ENCODE measurements around the gene MADCAM1. TPM values are rescaled to one million over a fixed set of nuclear protein-coding genes. Genes with fewer than 3 reads are reported as not detected.
A peak's percentile ranks its signal among the peaks of the same experiment; 100 is the strongest.

Gene MADCAM1
- total RNA-seq, 1 donor from 2014 or later = 0.98 TPM

DNA sequence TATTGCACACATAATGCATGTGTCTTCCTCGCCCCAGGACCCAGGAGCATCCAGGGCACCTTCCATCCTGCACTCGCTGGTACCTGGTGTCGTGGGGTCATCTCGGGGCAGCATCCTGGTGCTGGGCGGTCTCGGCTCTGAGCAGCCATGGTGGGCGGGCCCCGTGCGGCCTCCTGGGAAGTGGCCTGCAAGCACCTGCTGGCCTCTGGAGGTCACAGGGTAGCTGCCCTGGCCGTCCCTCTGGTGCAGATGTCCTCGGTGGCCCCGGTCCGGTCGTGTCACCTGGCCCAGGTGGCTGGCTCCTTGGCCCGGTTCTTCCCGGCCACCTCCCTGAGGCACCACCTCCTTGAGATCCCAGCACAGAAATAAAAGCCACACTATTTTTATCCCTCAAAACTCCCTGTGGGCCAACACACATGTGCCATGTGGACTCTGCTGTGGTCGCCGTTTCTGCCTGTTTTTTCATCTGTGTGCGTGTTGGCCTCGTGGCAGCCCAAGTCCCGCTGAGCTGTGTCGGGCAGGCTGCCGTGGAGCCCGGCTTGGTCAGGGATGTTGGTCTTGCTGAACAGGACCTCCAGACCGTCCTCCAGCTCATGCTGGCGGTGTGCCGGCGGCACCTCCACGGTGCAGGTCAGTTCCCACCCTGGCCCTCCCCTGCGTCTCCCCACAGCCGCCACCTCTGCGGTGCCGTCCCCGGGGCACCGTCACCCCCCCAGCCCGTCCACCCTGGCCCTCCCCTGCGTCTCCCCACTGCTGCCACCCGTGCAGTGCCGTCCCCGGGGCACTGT, 42.5 kb downstream of the MADCAM1 start:
- peaks cover 13% of the 10 kb centered on the region for H3K36me3 Mint-ChIP-seq
- H3K4me3 Mint-ChIP-seq = no peak overlapping the region
- DNase-seq (ENCODE audit: low spot score in 2 of 2, unreplicated experiment in 2 of 2) = no peak
- H3K27ac Mint-ChIP-seq = no peak overlapping the region
- H3K9me3 Mint-ChIP-seq = no peaks in the 10 kb centered on the region
- no peaks in the 10 kb centered on the region for H3K27me3 Mint-ChIP-seq (ENCODE audit: low read depth)
- TF ChIP-seq, protein P1, sequence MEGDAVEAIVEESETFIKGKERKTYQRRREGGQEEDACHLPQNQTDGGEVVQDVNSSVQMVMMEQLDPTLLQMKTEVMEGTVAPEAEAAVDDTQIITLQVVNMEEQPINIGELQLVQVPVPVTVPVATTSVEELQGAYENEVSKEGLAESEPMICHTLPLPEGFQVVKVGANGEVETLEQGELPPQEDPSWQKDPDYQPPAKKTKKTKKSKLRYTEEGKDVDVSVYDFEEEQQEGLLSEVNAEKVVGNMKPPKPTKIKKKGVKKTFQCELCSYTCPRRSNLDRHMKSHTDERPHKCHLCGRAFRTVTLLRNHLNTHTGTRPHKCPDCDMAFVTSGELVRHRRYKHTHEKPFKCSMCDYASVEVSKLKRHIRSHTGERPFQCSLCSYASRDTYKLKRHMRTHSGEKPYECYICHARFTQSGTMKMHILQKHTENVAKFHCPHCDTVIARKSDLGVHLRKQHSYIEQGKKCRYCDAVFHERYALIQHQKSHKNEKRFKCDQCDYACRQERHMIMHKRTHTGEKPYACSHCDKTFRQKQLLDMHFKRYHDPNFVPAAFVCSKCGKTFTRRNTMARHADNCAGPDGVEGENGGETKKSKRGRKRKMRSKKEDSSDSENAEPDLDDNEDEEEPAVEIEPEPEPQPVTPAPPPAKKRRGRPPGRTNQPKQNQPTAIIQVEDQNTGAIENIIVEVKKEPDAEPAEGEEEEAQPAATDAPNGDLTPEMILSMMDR (IDR thresholded peaks at IDR 0.05; ENCODE audit: unreplicated experiment) = no peak
- H3K4me1 Mint-ChIP-seq = peaks cover 6% of the 10 kb centered on the region

DNA sequence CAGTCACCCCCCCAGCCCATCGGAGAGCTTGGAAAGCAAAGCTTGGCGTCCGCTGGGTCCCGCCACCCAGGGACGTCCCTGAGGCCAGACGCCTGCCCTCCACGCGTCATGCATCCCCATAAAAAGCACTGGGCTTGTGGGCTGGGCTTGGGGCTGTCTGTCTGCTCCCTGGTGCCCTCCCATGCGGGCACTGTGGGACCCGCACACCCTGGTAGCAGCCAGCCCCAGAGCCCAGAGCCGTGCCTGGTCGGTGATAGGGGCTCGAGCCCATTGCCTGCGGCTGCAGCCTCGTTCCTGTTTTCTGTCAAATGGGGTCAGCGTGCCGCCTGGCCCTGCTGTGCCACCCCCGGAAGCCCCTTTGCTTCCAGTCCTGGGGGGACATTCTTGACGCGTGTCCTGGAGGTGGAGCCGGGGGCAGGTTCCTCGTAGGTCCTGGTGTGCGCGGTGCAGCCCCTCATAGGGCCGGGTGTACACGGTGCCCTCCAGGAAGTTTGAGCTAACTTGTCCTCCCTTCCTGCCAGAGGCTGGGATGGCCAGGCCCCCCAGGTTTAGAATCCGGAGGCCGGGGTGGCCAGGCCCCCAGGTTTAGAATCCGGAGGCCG, 43.2 kb downstream of the MADCAM1 start:
- peaks cover 13% of the 10 kb centered on the region for H3K36me3 Mint-ChIP-seq
- no peaks in the 10 kb centered on the region for H3K9me3 Mint-ChIP-seq
- H3K27ac Mint-ChIP-seq = no peak overlapping the region
- H3K4me3 Mint-ChIP-seq = no peak overlapping the region
- DNase-seq (ENCODE audit: low spot score in 2 of 2, unreplicated experiment in 2 of 2) = peak in 1 of 2 experiments; percentile 12
- peaks cover 2% of the 10 kb centered on the region for H3K4me1 Mint-ChIP-seq
- H3K27me3 Mint-ChIP-seq (ENCODE audit: low read depth) = no peaks in the 10 kb centered on the region
- TF ChIP-seq, protein P1 (IDR thresholded peaks at IDR 0.05; ENCODE audit: unreplicated experiment) = no peak

DNA sequence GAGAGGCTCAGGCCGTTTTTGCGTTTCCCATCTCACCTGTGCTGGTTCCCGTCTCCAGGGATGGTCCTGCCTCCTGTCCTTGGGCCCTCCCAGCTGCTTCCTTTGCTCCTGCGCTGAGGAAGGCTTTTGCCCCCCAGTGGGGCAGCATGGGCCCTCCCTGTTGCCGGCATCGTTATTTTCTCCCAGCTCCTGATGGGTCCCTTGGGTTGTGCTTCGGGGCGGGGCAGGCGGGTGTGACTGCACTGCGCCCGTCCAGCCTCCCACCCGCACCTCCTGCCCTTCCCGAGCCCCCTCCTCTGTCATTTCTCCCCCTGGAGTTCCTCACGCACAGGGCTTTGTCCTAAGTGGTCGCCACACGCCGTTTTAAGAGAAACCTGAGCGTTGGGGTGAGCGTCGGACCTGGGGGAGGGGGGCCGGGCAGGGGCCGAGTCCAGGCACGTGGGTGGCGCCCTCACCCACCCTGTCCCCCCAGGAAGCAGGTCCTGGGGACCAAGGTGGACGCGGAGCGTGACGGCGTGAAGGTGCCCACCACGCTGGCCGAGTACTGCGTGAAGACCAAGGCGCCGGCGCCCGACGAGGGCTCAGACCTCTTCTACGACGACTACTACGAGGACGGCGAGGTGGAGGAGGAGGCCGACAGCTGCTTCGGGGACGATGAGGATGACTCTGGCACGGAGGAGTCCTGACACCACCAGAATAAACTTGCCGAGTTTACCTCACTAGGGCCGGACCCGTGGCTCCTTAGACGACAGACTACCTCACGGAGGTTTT, 44.8 kb downstream of the MADCAM1 start:
- Mint-ChIP-seq H3K36me3 (peaks cover 13% of the 10 kb centered on the region), H3K9me3 (no peaks in the 10 kb centered on the region), H3K4me1 (no peaks in the 10 kb centered on the region), H3K27me3 (ENCODE audit: low read depth) (no peaks in the 10 kb centered on the region), H3K27ac (no peak overlapping the region), H3K4me3 (no peak overlapping the region)
- TF ChIP-seq, protein P1 (IDR thresholded peaks at IDR 0.05; ENCODE audit: unreplicated experiment) = no peak
- no peak for DNase-seq (ENCODE audit: low spot score in 2 of 2, unreplicated experiment in 2 of 2)

DNA sequence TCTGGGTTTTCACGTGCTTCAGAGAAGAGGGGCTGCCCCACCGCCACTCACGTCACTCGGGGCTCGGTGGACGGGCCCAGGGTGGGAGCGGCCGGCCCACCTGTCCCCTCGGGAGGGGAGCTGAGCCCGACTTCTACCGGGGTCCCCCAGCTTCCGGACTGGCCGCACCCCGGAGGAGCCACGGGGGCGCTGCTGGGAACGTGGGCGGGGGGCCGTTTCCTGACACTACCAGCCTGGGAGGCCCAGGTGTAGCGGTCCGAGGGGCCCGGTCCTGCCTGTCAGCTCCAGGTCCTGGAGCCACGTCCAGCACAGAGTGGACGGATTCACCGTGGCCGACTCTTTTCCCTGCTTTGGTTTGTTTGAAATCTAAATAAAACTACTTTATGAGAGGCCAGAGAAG, 45.4 kb downstream of the MADCAM1 start:
- Mint-ChIP-seq H3K9me3 (no peaks in the 10 kb centered on the region), H3K4me3 (no peak overlapping the region), H3K4me1 (no peaks in the 10 kb centered on the region), H3K27ac (no peak overlapping the region), H3K36me3 (peaks cover 13% of the 10 kb centered on the region), H3K27me3 (ENCODE audit: low read depth) (no peaks in the 10 kb centered on the region)
- no peak for DNase-seq (ENCODE audit: low spot score in 2 of 2, unreplicated experiment in 2 of 2)
- TF ChIP-seq, protein P1 (IDR thresholded peaks at IDR 0.05; ENCODE audit: unreplicated experiment) = no peak

DNA sequence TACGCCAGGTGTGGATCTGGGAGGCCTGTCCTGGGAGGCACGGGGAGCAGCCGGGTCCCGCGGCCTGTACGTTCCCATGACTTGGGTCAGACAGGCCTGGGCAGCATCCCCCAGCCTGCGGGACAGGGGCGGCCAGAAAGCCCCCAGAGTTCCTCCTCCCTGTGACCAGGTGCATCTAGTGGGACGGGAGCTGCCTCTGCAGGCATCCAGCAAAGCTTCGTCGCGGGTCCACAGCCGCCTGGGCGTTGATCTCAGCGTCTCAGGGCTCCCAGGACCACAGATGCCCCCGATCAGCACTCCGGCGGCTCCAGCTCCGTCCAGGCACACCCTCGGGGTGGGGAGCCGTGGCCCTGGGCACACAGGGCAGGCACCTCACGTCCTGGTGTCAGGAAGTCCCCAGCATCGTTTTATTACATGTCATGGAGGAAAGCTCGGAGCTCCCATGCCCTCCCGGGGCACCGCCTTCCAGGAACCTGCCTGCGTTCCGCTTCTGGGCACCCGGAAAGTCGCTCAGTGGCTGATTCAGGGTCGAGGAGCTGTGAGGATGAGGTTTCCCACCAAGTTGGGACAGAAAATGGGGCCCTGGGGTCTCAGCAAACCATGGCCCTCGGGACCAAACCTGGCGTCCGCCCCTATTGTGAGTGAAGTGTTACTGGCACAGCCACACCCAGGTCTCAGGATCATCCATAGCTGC, 46.0 kb downstream of the MADCAM1 start:
- DNase-seq (ENCODE audit: low spot score in 2 of 2, unreplicated experiment in 2 of 2) = no peak
- no peaks in the 10 kb centered on the region for H3K27me3 Mint-ChIP-seq (ENCODE audit: low read depth)
- TF ChIP-seq, protein P1 (IDR thresholded peaks at IDR 0.05; ENCODE audit: unreplicated experiment) = no peak
- no peaks in the 10 kb centered on the region for H3K9me3 Mint-ChIP-seq
- no peaks in the 10 kb centered on the region for H3K4me1 Mint-ChIP-seq
- no peak overlapping the region for H3K27ac Mint-ChIP-seq
- peaks cover 13% of the 10 kb centered on the region for H3K36me3 Mint-ChIP-seq
- H3K4me3 Mint-ChIP-seq = no peak overlapping the region
